OCI-LY7 (cell line): ENCODE data around the gene GPRC6A. TPM values are rescaled to one million over a fixed set of nuclear protein-coding genes. Genes with fewer than 3 reads are reported as not detected.

ENCODE experiments used
- BruUV-seq: library from RNA; stranded (reverse); fragments of 400-500 nt; replicated peaks from 2 replicates; lab custom pipeline; 2021; lab: Mats Ljungman, UMichigan
- CTCF ChIA-PET: fragments of 300-600 bp; sonication (Branson Sonifier 250); formaldehyde crosslinking; loops from one replicate; lab custom pipeline; 2022; ENCODE audit warnings: antibody characterized with exemption; ENCODE audit not compliant: unreplicated experiment; lab: Charles Lee
- POLR2A ChIA-PET: fragments of 300-600 bp; sonication (Branson Sonifier 250); formaldehyde crosslinking; loops from one replicate; lab custom pipeline; 2022; ENCODE audit warnings: antibody characterized with exemption; lab: Charles Lee
- DNase-seq: peaks from one replicate; pipeline ENCODE4 v3.0.0-alpha.2; 2015; ENCODE audit warnings: low spot score
- H2AFZ ChIP-seq: fragments of 200-600 bp; sonication (generic), shearing (Covaris generic); 2 replicates; pipeline ENCODE4 v1.6.1; 2014; ENCODE audit warnings: mild to moderate bottlenecking, antibody characterized with exemption, low read length, moderate library complexity
- H3K27ac ChIP-seq: fragments of 200-600 bp; sonication (generic); 2 replicates; pipeline ENCODE4 v1.5.1; 2014; ENCODE audit warnings: mixed run types, low read depth, mild to moderate bottlenecking, moderate library complexity, low read length, inconsistent platforms; ENCODE audit not compliant: poor library complexity, severe bottlenecking
- H3K36me3 ChIP-seq: fragments of 200-600 bp; sonication (generic); 2 replicates; pipeline ENCODE4 v1.6.1; 2014; ENCODE audit warnings: mild to moderate bottlenecking, antibody characterized with exemption, low read length, moderate library complexity, mixed read lengths; ENCODE audit not compliant: insufficient read depth
- H3K4me1 ChIP-seq: fragments of 200-600 bp; sonication (generic); 2 replicates; pipeline ENCODE4 v1.5.1; 2014; ENCODE audit warnings: mild to moderate bottlenecking, low read length; ENCODE audit not compliant: insufficient read depth, poor library complexity, severe bottlenecking
- H3K4me2 ChIP-seq: fragments of 200-600 bp; sonication (generic); 2 replicates; pipeline ENCODE4 v1.6.1; 2014; ENCODE audit warnings: mild to moderate bottlenecking, low read length
- H3K4me3 ChIP-seq: fragments of 200-600 bp; sonication (generic); 2 replicates; pipeline ENCODE4 v1.5.1; 2014; ENCODE audit warnings: mild to moderate bottlenecking, low read depth, low read length; ENCODE audit not compliant: poor library complexity, severe bottlenecking
- H3K79me2 ChIP-seq: fragments of 200-600 bp; sonication (generic); 2 replicates; pipeline ENCODE4 v1.6.1; 2016; ENCODE audit warnings: low read depth, mild to moderate bottlenecking, low read length, moderate library complexity, mixed read lengths; ENCODE audit not compliant: insufficient read depth
- H3K9me2 ChIP-seq: fragments of 200-600 bp; sonication (generic); 2 replicates; pipeline ENCODE4 v1.6.1; 2016; ENCODE audit warnings: mild to moderate bottlenecking, low read length, mixed read lengths; ENCODE audit not compliant: insufficient read depth
- H3K9me3 ChIP-seq: fragments of 200-600 bp; sonication (generic); 2 replicates; pipeline ENCODE4 v1.6.1; 2014; ENCODE audit warnings: mild to moderate bottlenecking, mixed run types, low read length, mixed read lengths
- H4K20me1 ChIP-seq: fragments of 200-600 bp; sonication (generic); 2 replicates; pipeline ENCODE4 v1.6.1; 2014; ENCODE audit warnings: mild to moderate bottlenecking, antibody characterized with exemption, low read length, moderate library complexity, mixed read lengths; ENCODE audit not compliant: insufficient read depth
- CTCF ChIP-seq: fragments of 200-600 bp; sonication (generic); conservative IDR thresholded peaks from 2 replicates; pipeline ENCODE4 v1.5.1; 2014; ENCODE audit warnings: mild to moderate bottlenecking, antibody characterized with exemption, low read length, moderate library complexity, mixed read lengths
- EZH2phosphoT487 ChIP-seq: fragments of 200-600 bp; sonication (generic); IDR thresholded peaks from 2 replicates; pipeline ENCODE4 v1.6.1; 2018; ENCODE audit warnings: low read depth, borderline replicate concordance, mild to moderate bottlenecking, mixed run types, antibody characterized with exemption, low read length, moderate library complexity, mixed read lengths
- intact Hi-C: fragments of 100-400 bp; cut with micrococcal nuclease; formaldehyde crosslinking; loops from one replicate; pipeline ENCODE4 v1.10.0; 2022; ENCODE audit not compliant: unreplicated experiment
- total RNA-seq, 2 experiments: library from RNA; depleted of rRNA in 1 of 2; stranded (reverse); fragments of >200 nt in 1 of 2; shearing (Covaris generic) in 1 of 2; gene quantifications; 2 replicates each; pipeline ENCODE4 v1.2.3, GENCODE V29; 2014 to 2022

Gene GPRC6A
- total RNA-seq, 2 experiments from 2014 or later: not detected

- ChIA-PET CTCF (no interaction called here), POLR2A (interaction anchor here (1.9 kb wide), 1 partner anchor 8 kb away, joined by 8 read pairs; no protein-coding TSS in a partner anchor)
- H2AFZ ChIP-seq: no peak overlapping the region
- DNase-seq: no peak
- no peaks in the 10 kb centered on the region for H3K9me3 ChIP-seq
- H3K36me3 ChIP-seq: no peaks in the 10 kb centered on the region
- no peaks in the 10 kb centered on the region for H3K4me1 ChIP-seq
- intact Hi-C loops: no loop called here
- no peak overlapping the region for H3K4me3 ChIP-seq
- no peak for TF ChIP-seq EZH2phosphoT487
- TF ChIP-seq CTCF: no peak
- H3K4me2 ChIP-seq: no peak overlapping the region
- no peaks in the 10 kb centered on the region for H3K9me2 ChIP-seq
- H3K79me2 ChIP-seq: no peaks in the 10 kb centered on the region
- no peak overlapping the region for H3K27ac ChIP-seq
- BruUV-seq: no TSS peak
- H4K20me1 ChIP-seq: no peaks in the 10 kb centered on the region
Measured at GRCh38 chr6:116766506-116767176, 62.2 kb downstream of the GPRC6A start.

DNA sequence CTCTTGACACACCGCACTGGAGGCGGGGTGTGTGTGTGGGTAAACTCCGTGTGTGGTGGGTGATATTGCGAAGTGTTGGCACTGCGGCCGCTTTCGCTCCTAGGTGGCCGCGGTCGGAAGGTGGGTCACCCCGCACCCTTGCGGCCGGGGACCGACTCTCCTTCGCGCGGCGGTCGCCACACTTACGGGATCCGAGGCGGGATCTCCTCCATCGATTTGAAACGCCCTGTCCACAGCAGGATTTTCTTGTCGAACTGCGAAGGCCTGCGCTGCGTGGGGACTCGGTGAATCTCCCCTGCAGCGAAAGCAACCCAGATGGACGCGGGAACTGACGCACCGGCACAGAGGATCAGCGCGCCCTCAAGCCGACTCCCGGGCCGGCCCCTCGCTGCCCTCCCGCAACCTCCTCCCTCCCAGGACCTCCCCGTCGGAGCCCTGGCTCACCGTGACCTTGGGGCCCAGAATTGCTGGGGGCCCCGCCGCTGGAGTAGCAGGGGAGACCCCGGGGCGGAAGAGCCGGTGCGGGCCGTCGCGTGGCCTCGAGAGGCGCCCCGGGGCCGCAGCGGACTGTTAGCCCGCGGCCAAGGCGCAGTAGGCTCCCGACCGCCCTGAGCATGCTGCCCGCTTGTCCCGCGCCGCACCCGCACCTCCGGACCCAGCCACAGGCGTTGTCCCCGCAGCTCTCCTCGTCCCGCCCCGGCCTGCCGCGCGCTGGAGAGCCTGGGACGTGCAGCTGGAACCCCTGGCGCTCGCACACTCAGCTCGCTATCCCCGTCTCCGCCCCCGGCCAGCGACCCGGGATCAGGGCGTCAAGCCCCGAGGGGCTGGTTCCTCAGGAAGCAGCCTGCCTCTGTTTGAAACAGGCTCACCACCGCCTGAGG lies 63.7 kb downstream of the GPRC6A start, which contains the start of gene FAM162B:
Gene FAM162B (minus strand): TSS at position 759 of the 881 bp plus-strand sequence. CDS start 143 bp downstream, at position 616.
- Histone ChIP-seq H3K36me3 (no peaks in the 10 kb centered on the region), H3K4me3 (no peak within 1 kb of the TSS), H3K27ac (no peak within 1 kb of the TSS), H3K79me2 (no peaks in the 10 kb centered on the region), H4K20me1 (no peaks in the 10 kb centered on the region), H3K9me2 (no peaks in the 10 kb centered on the region), H3K9me3 (no peaks in the 10 kb centered on the region), H2AFZ (no peak within 1 kb of the TSS), H3K4me2 (no peak within 1 kb of the TSS), H3K4me1 (no peaks in the 10 kb centered on the region)
- no peak for TF ChIP-seq EZH2phosphoT487
- no peak for TF ChIP-seq CTCF
- ChIA-PET POLR2A (interaction anchor here (0.6 kb wide), 1 partner anchor 12 kb away, joined by 3 read pairs; no protein-coding TSS in a partner anchor), CTCF (no interaction called here)
- no peak for DNase-seq
- intact Hi-C loops: no loop called here
- BruUV-seq: no TSS peak
